ENCODE results near the gene TM9SF3.

DNA sequence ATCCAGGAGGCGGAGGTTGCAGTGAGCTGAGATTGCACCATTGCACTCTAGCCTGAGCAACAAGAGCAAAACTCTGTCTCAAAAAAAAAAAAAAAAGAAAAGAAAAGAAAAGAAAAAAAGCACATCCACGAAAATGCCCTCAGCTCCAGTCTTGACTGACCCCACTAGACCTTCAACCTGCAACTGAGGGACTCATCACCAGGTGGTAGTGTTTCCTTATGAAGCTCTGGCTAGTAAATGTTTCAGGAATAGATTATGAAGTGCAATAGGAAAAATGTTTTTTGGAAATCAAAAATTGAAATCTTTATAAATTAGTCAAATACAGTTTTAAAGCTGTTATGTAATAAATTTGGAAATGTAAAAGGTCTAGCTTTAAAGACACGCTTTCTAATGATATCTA, 95.5 kb downstream of the TM9SF3 start:
- TF ChIP-seq, protein P1, sequence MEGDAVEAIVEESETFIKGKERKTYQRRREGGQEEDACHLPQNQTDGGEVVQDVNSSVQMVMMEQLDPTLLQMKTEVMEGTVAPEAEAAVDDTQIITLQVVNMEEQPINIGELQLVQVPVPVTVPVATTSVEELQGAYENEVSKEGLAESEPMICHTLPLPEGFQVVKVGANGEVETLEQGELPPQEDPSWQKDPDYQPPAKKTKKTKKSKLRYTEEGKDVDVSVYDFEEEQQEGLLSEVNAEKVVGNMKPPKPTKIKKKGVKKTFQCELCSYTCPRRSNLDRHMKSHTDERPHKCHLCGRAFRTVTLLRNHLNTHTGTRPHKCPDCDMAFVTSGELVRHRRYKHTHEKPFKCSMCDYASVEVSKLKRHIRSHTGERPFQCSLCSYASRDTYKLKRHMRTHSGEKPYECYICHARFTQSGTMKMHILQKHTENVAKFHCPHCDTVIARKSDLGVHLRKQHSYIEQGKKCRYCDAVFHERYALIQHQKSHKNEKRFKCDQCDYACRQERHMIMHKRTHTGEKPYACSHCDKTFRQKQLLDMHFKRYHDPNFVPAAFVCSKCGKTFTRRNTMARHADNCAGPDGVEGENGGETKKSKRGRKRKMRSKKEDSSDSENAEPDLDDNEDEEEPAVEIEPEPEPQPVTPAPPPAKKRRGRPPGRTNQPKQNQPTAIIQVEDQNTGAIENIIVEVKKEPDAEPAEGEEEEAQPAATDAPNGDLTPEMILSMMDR (conservative IDR thresholded peaks at IDR 0.05; ENCODE audit: low read depth, low read length), result 0 out of 2 replicates have a peak, but pooled peaks have one; percentile 9
- TF ChIP-seq MXI1 (IDR thresholded peaks at IDR 0.05; ENCODE audit: borderline replicate concordance, low read depth, low read length) (no peak), RCOR1 (IDR thresholded peaks at IDR 0.05; ENCODE audit: insufficient replicate concordance, low read length) (no peak), NFE2L2 (IDR thresholded peaks at IDR 0.05; ENCODE audit: low read depth, low read length) (no peak), POLR2A (IDR thresholded peaks at IDR 0.05; ENCODE audit: low read depth, low read length) (no peak)
- TF ChIP-seq, protein P2, sequence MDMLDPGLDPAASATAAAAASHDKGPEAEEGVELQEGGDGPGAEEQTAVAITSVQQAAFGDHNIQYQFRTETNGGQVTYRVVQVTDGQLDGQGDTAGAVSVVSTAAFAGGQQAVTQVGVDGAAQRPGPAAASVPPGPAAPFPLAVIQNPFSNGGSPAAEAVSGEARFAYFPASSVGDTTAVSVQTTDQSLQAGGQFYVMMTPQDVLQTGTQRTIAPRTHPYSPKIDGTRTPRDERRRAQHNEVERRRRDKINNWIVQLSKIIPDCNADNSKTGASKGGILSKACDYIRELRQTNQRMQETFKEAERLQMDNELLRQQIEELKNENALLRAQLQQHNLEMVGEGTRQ (IDR thresholded peaks at IDR 0.05; ENCODE audit: low read depth, low read length), result no peak
